ENCODE measurements around the gene TRAPPC5. TPM values are rescaled to one million over a fixed set of nuclear protein-coding genes. Genes with fewer than 3 reads are reported as not detected.

The TRAPPC5 gene
- total RNA-seq, 1 donor from 2014 or later, result 72.2 TPM

DNA sequence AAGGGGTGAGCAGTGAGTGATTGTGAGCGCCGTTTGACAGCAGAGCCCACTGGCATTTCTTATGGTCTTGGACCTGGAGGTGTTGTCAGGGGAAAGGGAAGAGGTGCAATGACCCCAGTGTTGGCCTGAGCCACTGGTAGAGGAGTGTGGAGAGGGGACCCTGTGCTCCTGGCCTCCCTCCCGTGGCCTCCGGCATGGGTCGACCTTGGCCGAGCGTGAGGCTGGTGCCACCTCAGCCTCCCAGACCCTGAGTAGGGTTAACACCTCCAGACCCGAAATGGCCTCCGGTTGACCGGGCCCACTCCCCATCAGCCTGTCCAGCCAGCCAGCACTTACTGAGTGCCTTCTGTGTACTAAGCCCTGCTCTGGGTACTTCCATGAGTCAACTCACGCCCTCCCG lies 6.5 kb downstream of the TRAPPC5 start:
- intact Hi-C loops (cut with micrococcal nuclease), result no loop called here
- H3K4me3 Mint-ChIP-seq, result no peak overlapping the region
- H3K9me3 Mint-ChIP-seq, result no peaks in the 10 kb centered on the region
- H3K27me3 Mint-ChIP-seq (ENCODE audit: insufficient read depth), result no peaks in the 10 kb centered on the region
- no peaks in the 10 kb centered on the region for H3K4me1 Mint-ChIP-seq (ENCODE audit: low read depth)
- DNase-seq (ENCODE audit: low spot score), result no peak
- H3K27ac Mint-ChIP-seq, result no peak overlapping the region
- H3K36me3 Mint-ChIP-seq (ENCODE audit: low read depth), result peaks cover 10% of the 10 kb centered on the region

DNA sequence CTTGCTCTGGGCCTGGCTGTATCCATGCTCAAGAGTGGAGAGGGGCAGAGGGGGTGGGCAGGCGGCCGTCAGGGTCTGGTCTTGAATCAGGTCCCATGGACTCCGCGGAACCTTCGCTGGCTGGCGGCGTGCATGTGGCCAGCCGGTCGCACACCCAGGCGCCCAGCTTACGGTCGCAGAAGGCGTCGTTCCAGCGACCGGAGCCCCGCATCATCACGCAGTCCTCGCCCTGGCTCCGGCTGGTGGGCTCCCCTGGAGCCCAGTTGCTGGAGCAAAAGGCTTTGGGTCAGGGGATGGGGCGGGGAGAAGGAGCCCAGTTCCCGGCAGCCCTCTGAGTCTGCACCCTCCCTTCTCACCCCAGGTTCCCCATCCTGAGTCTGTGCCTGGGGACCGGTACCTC lies 8.5 kb downstream of the TRAPPC5 start:
- no peak for DNase-seq (ENCODE audit: low spot score)
- Mint-ChIP-seq H3K4me3 (no peak overlapping the region), H3K27ac (no peak overlapping the region), H3K4me1 (ENCODE audit: low read depth) (no peaks in the 10 kb centered on the region), H3K27me3 (ENCODE audit: insufficient read depth) (no peaks in the 10 kb centered on the region), H3K9me3 (no peaks in the 10 kb centered on the region), H3K36me3 (ENCODE audit: low read depth) (peaks cover 4% of the 10 kb centered on the region)
- intact Hi-C loops (cut with micrococcal nuclease), result no loop called here

DNA sequence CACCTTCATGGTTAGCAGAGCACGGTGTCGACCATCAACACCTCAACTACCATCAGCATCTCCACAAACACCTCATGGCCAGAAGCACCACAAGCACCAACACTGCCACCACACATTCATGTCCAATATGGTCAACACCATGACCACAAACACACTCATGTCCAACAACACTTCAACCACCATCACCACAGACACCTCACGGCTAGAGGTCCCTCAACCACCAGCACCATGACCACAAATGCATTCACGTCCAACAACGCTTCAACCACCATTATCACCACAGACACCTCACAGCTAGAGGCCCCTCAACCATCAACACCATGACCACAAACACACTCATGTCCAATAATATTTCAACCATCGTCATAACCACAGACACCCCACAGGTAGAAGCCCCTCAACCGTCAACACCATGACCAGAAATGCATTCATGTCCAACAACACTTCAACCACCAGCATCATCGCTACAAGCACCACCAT lies 10.2 kb downstream of the TRAPPC5 start:
- intact Hi-C loops (cut with micrococcal nuclease), result no loop called here
- no peak overlapping the region for H3K4me3 Mint-ChIP-seq
- no peaks in the 10 kb centered on the region for H3K9me3 Mint-ChIP-seq
- no peaks in the 10 kb centered on the region for H3K27me3 Mint-ChIP-seq (ENCODE audit: insufficient read depth)
- no peaks in the 10 kb centered on the region for H3K4me1 Mint-ChIP-seq (ENCODE audit: low read depth)
- H3K27ac Mint-ChIP-seq, result no peak overlapping the region
- no peaks in the 10 kb centered on the region for H3K36me3 Mint-ChIP-seq (ENCODE audit: low read depth)
- DNase-seq (ENCODE audit: low spot score), result no peak

DNA sequence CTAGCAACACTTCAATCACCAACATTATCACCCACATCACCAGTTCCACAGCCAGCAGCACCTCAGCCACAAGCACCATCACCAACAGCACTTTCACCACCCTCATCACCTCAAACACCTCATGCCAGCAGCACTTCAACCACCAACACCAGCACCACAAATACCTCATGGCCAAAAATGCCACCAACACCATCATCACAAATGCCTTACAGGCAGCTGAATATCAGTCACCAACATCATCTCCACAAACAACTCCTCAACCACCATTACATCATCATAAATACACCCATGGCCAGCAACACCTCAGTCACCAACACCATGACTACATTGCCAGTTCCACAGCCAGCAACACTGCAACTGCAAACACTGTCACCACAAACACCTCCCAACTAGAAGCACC lies 10.9 kb downstream of the TRAPPC5 start:
- no peak for DNase-seq (ENCODE audit: low spot score)
- Mint-ChIP-seq H3K9me3 (no peaks in the 10 kb centered on the region), H3K27me3 (ENCODE audit: insufficient read depth) (peaks cover under 1% of the 10 kb centered on the region), H3K4me1 (ENCODE audit: low read depth) (no peaks in the 10 kb centered on the region), H3K4me3 (no peak overlapping the region), H3K36me3 (ENCODE audit: low read depth) (no peaks in the 10 kb centered on the region), H3K27ac (no peak overlapping the region)
- intact Hi-C loops (cut with micrococcal nuclease), result no loop called here

DNA sequence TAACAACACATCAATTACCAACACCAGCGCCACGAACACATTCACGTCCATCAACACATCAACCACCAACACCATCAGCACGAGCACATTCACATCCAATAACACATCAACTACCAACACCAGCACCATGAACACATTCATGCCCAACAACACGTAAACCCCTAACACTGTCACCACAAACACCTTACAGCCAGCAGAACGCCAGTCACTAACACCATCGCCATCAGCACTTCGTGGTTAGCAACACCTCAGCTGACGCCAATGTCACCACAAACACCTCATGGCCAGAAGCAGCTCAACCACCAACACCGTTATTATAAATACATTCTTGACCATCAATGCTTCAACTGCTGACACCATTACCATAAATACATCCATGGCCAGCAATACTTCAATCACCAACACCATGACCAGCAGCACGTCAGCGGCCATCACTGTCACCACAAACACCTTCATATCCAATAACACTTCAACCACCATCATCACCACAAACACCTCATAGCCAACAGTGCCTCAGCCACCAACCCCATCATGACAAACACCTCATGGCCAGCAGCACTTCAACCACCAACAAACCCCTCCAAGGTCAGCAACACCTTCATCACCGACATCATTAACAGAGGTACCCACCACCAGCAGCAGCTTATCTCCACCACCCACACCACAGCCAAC lies 11.9 kb downstream of the TRAPPC5 start:
- no peaks in the 10 kb centered on the region for H3K36me3 Mint-ChIP-seq (ENCODE audit: low read depth)
- H3K9me3 Mint-ChIP-seq, result no peaks in the 10 kb centered on the region
- intact Hi-C loops (cut with micrococcal nuclease), result no loop called here
- no peak for DNase-seq (ENCODE audit: low spot score)
- no peaks in the 10 kb centered on the region for H3K4me1 Mint-ChIP-seq (ENCODE audit: low read depth)
- no peak overlapping the region for H3K27ac Mint-ChIP-seq
- no peak overlapping the region for H3K4me3 Mint-ChIP-seq
- H3K27me3 Mint-ChIP-seq (ENCODE audit: insufficient read depth), result peaks cover 8% of the 10 kb centered on the region

DNA sequence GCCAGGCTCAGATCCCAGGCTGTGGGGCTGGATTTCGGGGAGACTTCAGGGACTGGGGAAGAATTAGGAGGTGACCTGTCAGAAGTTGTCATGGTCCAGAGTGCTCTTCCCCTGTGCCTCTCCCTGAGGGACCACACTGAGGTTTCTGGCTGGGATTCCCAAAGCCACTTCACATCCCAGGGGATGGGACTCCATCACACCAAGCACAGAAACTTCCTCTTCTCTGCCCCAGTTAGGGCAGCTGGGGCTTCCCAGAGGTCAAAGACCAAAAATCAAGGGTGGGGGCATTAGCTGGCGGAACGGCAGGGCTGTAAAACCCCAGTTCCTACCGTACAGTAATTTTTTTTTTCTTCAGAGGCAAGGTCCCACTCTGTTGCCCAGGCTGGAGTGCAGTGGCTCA lies 13.9 kb downstream of the TRAPPC5 start:
- no peak for DNase-seq (ENCODE audit: low spot score)
- peaks cover 6% of the 10 kb centered on the region for H3K4me1 Mint-ChIP-seq (ENCODE audit: low read depth)
- intact Hi-C loops (cut with micrococcal nuclease), result no loop called here
- no peaks in the 10 kb centered on the region for H3K36me3 Mint-ChIP-seq (ENCODE audit: low read depth)
- H3K4me3 Mint-ChIP-seq, result no peak overlapping the region
- H3K9me3 Mint-ChIP-seq, result no peaks in the 10 kb centered on the region
- no peak overlapping the region for H3K27ac Mint-ChIP-seq
- H3K27me3 Mint-ChIP-seq (ENCODE audit: insufficient read depth), result peaks cover 15% of the 10 kb centered on the region

DNA sequence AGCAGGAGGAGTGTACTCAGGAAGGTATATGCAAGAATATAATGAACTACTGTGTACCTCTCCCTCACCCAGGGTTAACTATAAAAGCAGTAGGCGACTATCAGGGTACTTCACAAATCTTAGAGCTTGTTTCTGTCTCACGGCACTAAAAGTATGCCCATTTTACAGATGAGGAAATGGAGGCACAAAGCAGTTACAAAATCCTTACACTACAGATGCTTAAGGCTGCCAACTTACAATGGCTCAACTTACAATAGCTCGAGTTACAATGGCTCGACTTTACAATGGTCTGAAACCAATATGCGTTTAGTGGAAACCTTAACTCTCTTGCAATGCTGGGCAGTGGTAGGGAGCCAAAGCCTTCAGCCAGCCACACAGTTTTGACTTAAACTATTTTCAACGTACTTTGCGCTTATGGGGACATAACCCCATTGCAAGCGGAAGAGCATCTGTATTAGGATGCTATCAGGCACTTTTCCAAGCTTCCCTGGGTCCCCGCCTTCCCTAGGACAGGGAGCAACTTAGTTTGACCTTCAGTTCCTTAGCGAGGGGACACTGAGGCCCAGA lies 17.2 kb downstream of the TRAPPC5 start:
- H3K36me3 Mint-ChIP-seq (ENCODE audit: low read depth), result no peaks in the 10 kb centered on the region
- DNase-seq (ENCODE audit: low spot score), result no peak
- H3K27me3 Mint-ChIP-seq (ENCODE audit: insufficient read depth), result peaks cover 24% of the 10 kb centered on the region
- intact Hi-C loops (cut with micrococcal nuclease), result no loop called here
- H3K27ac Mint-ChIP-seq, result no peak overlapping the region
- no peak overlapping the region for H3K4me3 Mint-ChIP-seq
- H3K4me1 Mint-ChIP-seq (ENCODE audit: low read depth), result peaks cover 10% of the 10 kb centered on the region
- H3K9me3 Mint-ChIP-seq, result no peaks in the 10 kb centered on the region

DNA sequence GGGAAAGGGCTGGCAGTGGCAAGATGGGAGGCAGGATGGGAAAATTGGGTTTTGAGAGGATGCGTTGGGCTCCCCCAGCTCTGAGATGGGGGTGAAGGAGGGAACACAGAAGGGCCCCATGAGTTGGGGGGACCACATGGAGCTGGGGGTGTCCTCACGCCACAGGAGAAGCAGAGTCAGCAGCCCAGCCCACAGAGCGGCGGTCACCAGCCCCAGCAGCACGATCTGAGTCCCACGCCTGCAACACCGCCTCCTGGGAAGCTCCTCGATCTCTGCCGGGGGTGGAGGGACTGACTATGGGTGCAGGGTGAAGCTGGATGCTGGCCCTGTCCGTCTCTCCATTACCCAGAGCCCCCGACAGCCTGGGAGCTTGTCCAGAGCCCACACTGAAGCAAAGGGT lies 17.9 kb downstream of the TRAPPC5 start:
- H3K27ac Mint-ChIP-seq, result no peak overlapping the region
- no peak overlapping the region for H3K4me3 Mint-ChIP-seq
- peaks cover 25% of the 10 kb centered on the region for H3K27me3 Mint-ChIP-seq (ENCODE audit: insufficient read depth)
- no peak for DNase-seq (ENCODE audit: low spot score)
- intact Hi-C loops (cut with micrococcal nuclease), result no loop called here
- no peaks in the 10 kb centered on the region for H3K9me3 Mint-ChIP-seq
- peaks cover 10% of the 10 kb centered on the region for H3K4me1 Mint-ChIP-seq (ENCODE audit: low read depth)
- no peaks in the 10 kb centered on the region for H3K36me3 Mint-ChIP-seq (ENCODE audit: low read depth)

DNA sequence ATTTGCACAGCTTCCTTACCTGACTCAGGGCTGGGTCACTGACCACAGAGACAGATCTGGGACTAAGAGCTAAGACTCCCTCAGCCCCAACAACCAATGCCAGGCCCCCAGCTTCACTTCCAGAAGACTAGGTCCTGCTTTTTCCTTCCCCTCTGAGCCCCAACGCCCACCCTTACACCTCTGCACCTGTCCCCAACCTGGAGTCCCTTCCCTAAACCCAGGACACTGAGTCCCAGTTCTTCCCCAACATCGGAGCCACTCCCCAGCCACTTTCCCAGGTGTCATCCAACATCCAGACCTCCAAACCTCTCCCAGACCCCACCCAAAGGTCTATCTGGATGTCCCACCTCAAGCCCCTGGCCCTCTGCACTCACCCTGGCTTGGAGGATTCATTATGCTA lies 18.4 kb downstream of the TRAPPC5 start:
- Mint-ChIP-seq H3K9me3 (no peaks in the 10 kb centered on the region), H3K4me1 (ENCODE audit: low read depth) (peaks cover 10% of the 10 kb centered on the region), H3K27ac (no peak overlapping the region), H3K27me3 (ENCODE audit: insufficient read depth) (peaks cover 30% of the 10 kb centered on the region), H3K36me3 (ENCODE audit: low read depth) (no peaks in the 10 kb centered on the region), H3K4me3 (no peak overlapping the region)
- intact Hi-C loops (cut with micrococcal nuclease), result no loop called here
- no peak for DNase-seq (ENCODE audit: low spot score)

DNA sequence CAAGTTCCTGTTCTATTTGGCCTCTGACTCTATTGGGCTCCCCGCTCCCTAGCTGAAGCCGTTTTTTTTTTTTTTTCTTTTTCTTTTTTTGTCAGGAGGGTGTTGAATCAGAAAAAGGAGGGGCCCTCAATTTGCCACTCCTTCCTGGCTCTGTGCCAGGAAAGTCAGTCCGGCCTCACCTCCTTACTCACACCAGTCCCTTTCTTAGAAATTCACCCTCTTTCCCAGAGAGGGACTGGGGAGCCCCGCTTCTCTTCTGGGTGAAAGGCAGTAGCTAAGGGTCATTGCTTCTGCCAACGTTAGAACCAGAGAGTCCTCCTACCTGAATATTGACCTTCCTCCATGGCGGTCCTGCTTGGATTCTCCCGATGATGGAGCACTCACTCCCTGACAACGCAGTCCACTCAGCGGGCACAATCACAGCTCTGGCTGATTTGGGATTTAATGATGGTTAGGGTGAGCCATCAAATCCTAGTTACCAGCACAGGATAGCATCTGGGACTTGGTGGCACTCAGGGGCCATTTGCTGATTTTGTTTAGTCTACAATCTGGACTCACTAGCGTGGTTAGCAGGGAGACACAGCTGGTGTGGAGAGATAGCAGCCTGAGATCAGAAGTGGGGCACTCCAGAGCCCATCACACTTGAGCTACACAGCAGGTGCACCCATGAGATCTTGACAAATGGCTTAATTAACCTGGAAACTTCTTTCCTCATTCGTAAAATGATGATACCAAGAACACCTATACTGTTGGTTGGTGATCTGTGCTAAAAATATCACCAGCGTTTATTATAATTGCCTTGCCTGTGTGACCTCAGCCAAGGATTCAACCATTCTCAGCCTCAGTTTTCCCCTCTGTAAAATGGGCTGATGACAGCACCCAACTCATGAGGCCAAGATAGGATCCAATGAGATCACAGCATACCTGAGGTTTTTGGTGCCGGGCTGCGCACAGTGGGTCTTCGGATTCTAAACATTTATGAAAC lies 19.1 kb downstream of the TRAPPC5 start:
- H3K4me3 Mint-ChIP-seq, result no peak overlapping the region
- intact Hi-C loops (cut with micrococcal nuclease), result no loop called here
- no peak for DNase-seq (ENCODE audit: low spot score)

DNA sequence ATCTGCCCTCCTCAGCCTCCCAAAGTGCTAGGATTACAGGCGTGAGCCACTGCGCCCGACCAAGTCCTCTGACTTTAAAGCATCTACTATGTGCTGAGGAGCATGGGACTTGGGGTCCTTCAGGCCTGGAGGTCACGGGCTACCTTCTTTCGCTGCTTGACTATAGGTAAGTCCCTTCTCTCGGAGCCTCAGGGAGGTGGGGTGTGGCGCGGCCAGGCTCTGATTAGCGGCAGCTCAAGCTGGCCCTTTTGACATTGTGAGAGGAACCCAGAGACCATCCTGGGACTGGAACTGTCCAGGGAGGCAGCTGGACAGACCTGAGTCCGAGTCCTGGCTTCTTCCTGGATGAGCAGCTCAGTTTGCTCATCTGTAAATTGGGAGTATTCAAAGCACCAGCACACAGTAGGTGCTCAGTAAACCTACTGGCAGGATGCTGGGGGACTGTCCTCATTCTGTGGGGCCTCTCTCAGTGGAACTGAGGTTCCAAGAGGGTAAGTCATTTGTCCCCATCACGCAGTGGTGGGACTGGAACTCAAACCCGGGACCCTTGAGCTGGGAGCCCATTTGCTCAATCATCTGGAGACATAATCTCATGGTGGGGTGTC lies 20.5 kb downstream of the TRAPPC5 start:
- intact Hi-C loops (cut with micrococcal nuclease), result no loop called here
- H3K4me1 Mint-ChIP-seq (ENCODE audit: low read depth), result peaks cover 18% of the 10 kb centered on the region
- no peaks in the 10 kb centered on the region for H3K36me3 Mint-ChIP-seq (ENCODE audit: low read depth)
- no peak overlapping the region for H3K4me3 Mint-ChIP-seq
- DNase-seq (ENCODE audit: low spot score), result no peak
- H3K9me3 Mint-ChIP-seq, result no peaks in the 10 kb centered on the region
- H3K27ac Mint-ChIP-seq, result no peak overlapping the region
- H3K27me3 Mint-ChIP-seq (ENCODE audit: insufficient read depth), result peaks cover 37% of the 10 kb centered on the region

More for the DNA sequence above, 19.1 kb downstream of the TRAPPC5 start:
- no peak overlapping the region for H3K27ac Mint-ChIP-seq
- H3K9me3 Mint-ChIP-seq, result no peaks in the 10 kb centered on the region
- peaks cover 34% of the 10 kb centered on the region for H3K27me3 Mint-ChIP-seq (ENCODE audit: insufficient read depth)
- peaks cover 10% of the 10 kb centered on the region for H3K4me1 Mint-ChIP-seq (ENCODE audit: low read depth)
- H3K36me3 Mint-ChIP-seq (ENCODE audit: low read depth), result no peaks in the 10 kb centered on the region

DNA sequence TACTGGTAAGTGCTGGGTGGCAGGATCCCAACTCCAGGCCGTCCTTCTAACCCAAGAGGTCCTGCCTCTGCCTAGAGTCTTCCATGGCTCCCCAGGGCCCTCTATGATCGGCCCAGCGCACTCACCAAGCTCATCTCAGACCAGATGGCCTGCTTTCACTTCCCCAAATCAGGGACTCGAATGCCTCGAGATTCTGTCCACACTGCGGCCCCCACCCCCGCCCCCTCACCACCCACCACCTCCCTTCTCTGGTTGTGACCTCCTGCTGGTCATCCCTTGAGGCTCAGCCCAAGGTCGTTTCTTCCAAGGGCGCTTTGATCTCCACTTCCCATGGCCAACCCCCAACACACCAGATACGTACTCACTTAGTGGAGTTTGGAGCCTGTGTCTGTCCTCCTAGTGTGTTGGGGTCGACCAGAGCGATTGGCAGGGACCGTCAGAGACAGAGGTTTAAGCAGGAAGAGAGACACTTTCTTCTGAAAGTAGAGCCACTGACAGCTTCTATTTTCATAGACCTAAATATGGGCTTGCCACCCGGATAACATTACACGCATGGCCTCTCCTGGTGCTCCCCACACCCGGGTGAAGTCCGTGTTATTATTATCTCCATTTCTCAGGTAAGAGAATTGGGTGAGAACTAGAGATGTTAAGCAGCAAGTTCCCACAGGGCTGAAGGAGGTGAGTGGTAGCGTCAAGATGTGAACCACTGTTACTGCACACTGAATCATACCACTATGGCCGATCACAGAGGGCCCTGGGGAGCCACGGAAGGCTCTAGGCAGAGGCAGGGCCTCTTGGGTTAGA lies 21.2 kb downstream of the TRAPPC5 start, which contains the start of gene FCER2:
FCER2 (minus strand) TSS at position 478 of the 804 bp plus-strand sequence. CDS start 2,371 bp downstream, outside the sequence.
- intact Hi-C loops (cut with micrococcal nuclease), result no loop called here
- no peak within 1 kb of the TSS for H3K27ac Mint-ChIP-seq
- H3K36me3 Mint-ChIP-seq (ENCODE audit: low read depth), result no peaks in the 10 kb centered on the region
- no peak for DNase-seq (ENCODE audit: low spot score)
- H3K9me3 Mint-ChIP-seq, result no peaks in the 10 kb centered on the region
- H3K27me3 Mint-ChIP-seq (ENCODE audit: insufficient read depth), result peaks cover 38% of the 10 kb centered on the region
- no peak within 1 kb of the TSS for H3K4me3 Mint-ChIP-seq
- H3K4me1 Mint-ChIP-seq (ENCODE audit: low read depth), result peaks cover 25% of the 10 kb centered on the region
